ENCODE measurements around the gene ACTG2.

Gene ACTG2

DNA sequence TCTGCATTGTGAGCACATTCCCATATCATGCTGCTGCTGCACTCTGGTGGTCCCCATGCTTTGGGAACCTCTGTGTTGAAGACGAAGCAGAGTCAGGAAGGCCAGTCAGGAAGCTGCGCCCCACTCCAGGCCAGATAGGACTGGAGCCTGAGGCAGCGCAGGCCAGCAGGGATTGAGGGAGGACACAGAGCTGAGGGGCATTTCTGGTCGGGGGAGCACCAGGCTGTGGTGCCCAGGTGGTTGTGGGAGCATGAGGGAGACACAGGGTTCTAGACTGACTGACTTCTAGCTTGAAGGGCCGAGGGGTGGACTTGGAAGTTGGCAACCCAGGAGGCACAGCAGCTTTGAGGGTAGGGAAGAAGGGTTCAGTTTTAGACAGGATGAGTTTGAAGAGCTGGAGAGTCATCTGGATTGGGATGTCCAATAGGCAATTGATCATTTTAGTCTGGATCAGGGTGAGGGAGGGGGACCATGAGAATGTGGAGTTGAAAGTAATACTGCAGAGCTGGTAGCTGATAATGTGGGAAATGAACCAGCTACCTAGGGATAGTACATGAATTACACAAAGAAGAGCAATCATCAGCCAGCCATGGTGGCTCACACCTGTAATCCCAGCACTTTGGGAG is 1.4 kb upstream of the ACTG2 start:
- H3K4me3 ChIP-seq (ENCODE audit: control insufficient read depth, low read depth, low read length) = no peak overlapping the region
- TF ChIP-seq, protein P1, sequence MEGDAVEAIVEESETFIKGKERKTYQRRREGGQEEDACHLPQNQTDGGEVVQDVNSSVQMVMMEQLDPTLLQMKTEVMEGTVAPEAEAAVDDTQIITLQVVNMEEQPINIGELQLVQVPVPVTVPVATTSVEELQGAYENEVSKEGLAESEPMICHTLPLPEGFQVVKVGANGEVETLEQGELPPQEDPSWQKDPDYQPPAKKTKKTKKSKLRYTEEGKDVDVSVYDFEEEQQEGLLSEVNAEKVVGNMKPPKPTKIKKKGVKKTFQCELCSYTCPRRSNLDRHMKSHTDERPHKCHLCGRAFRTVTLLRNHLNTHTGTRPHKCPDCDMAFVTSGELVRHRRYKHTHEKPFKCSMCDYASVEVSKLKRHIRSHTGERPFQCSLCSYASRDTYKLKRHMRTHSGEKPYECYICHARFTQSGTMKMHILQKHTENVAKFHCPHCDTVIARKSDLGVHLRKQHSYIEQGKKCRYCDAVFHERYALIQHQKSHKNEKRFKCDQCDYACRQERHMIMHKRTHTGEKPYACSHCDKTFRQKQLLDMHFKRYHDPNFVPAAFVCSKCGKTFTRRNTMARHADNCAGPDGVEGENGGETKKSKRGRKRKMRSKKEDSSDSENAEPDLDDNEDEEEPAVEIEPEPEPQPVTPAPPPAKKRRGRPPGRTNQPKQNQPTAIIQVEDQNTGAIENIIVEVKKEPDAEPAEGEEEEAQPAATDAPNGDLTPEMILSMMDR (conservative IDR thresholded peaks at IDR 0.05; ENCODE audit: control insufficient read depth, insufficient read depth, low read depth, low read length) = no peak
- DNase-seq (ENCODE audit: low read depth) = no peak

- no peak overlapping the region for H3K4me3 ChIP-seq (ENCODE audit: control insufficient read depth, low read depth, low read length)
- DNase-seq (ENCODE audit: low read depth) = no peak
- TF ChIP-seq, protein P1 (conservative IDR thresholded peaks at IDR 0.05; ENCODE audit: control insufficient read depth, insufficient read depth, low read depth, low read length) = no peak
These were observed 1.1 kb downstream of the ACTG2 start for GRCh38 chr2:73893764-73894474.

DNA sequence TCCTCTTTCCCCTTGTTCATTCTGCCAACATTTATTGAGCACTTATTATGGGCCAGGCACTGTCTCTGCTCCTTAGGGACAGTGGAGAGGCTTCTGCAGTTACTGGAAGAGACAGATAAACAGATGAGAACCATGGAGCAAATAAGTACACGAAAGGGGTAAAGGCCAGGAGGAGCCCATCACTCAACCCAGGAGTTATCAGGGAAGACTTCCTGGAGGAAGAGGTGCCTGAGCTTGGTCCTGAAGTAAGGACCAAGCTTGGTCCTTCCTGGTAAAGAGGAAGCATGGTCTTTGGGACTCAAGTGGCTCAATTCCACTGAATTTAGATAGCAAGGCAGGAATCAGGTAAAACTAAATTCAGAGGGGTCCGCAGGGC is 1.7 kb downstream of the ACTG2 start:
- H3K4me3 ChIP-seq (ENCODE audit: control insufficient read depth, low read depth, low read length) = no peak overlapping the region
- TF ChIP-seq, protein P1 (conservative IDR thresholded peaks at IDR 0.05; ENCODE audit: control insufficient read depth, insufficient read depth, low read depth, low read length) = no peak
- DNase-seq (ENCODE audit: low read depth) = no peak

DNA sequence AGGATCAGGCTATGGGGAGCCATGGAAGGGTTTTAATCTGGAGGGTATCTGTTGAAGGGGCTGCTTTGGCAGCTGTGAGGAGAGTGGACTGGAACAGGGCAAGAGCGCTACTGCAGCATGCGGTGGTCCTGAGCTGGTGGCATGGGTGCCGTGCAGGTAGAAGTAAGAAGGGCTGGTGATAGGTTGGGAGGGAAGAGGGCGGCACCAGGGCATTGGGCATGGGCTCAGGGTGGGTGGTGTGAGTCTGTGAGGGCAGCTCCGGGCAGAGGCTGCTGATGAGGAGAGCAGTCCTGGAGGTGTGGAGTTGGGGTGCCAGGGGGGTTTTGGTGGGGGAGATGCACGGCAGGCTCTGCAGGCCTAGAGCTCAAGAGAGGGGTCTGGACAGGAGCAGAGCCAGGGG is 2.1 kb downstream of the ACTG2 start:
- TF ChIP-seq, protein P1 (conservative IDR thresholded peaks at IDR 0.05; ENCODE audit: control insufficient read depth, insufficient read depth, low read depth, low read length) = no peak
- no peak overlapping the region for H3K4me3 ChIP-seq (ENCODE audit: control insufficient read depth, low read depth, low read length)
- no peak for DNase-seq (ENCODE audit: low read depth)

- no peak for DNase-seq (ENCODE audit: low read depth)
- no peak overlapping the region for H3K4me3 ChIP-seq (ENCODE audit: control insufficient read depth, low read depth, low read length)
- TF ChIP-seq, protein P1 (conservative IDR thresholded peaks at IDR 0.05; ENCODE audit: control insufficient read depth, insufficient read depth, low read depth, low read length) = no peak
These were observed 2.7 kb downstream of the ACTG2 start for GRCh38 chr2:73895473-73895872.

- DNase-seq (ENCODE audit: low read depth) = peak; percentile 96
- TF ChIP-seq, protein P1 (conservative IDR thresholded peaks at IDR 0.05; ENCODE audit: control insufficient read depth, insufficient read depth, low read depth, low read length) = no peak
- no peak overlapping the region for H3K4me3 ChIP-seq (ENCODE audit: control insufficient read depth, low read depth, low read length)
These were observed 3.8 kb downstream of the ACTG2 start for GRCh38 chr2:73896362-73897239.
